ENCODE measurements around the gene GABRA1.

GABRA1 gene

GRCh38 chr5:161847941-161848391, at the start of gene GABRA1:
TSS of gene GABRA1 (plus strand) at chr5:161848120. CDS start at chr5:161850811, 2,691 bp downstream.
- DNase-seq = no peak

GRCh38 chr5:161799316-161799715, 48.6 kb upstream of the GABRA1 start:
- no peak for DNase-seq

- no peak for DNase-seq
These were observed 43.7 kb upstream of the GABRA1 start for GRCh38 chr5:161804263-161804662.

- DNase-seq = no peak
These were observed 1.2 kb upstream of the GABRA1 start for GRCh38 chr5:161846746-161847145.

GRCh38 chr5:161847447-161847846, 473 bp upstream of the GABRA1 start:
- DNase-seq = no peak

- no peak for DNase-seq
These were observed 2.6 kb downstream of the GABRA1 start for GRCh38 chr5:161850491-161850890.

- DNase-seq = no peak
These were observed 3.9 kb downstream of the GABRA1 start for GRCh38 chr5:161851691-161852299.

GRCh38 chr5:161857358-161857757, 9.4 kb downstream of the GABRA1 start:
- DNase-seq = no peak

GRCh38 chr5:161863259-161863658, 15.3 kb downstream of the GABRA1 start:
- no peak for DNase-seq

- no peak for DNase-seq
These were observed 15.9 kb downstream of the GABRA1 start for GRCh38 chr5:161863811-161864210.

- DNase-seq = no peak
These were observed 17.6 kb downstream of the GABRA1 start for GRCh38 chr5:161865510-161865909.

- DNase-seq = no peak
These were observed 42.1 kb downstream of the GABRA1 start for GRCh38 chr5:161889971-161890370.

- no peak for DNase-seq
These were observed 47.6 kb downstream of the GABRA1 start for GRCh38 chr5:161895514-161895913.

- DNase-seq = no peak
These were observed 49.1 kb downstream of the GABRA1 start for GRCh38 chr5:161897033-161897432.

GRCh38 chr5:161899590-161899989, 51.7 kb downstream of the GABRA1 start:
- no peak for DNase-seq

GRCh38 chr5:161900981-161901380, 53.1 kb downstream of the GABRA1 start:
- no peak for DNase-seq

GRCh38 chr5:161921781-161922180, 73.9 kb downstream of the GABRA1 start:
- DNase-seq = no peak

GRCh38 chr5:161924270-161924669, 76.3 kb downstream of the GABRA1 start:
- DNase-seq = no peak

GRCh38 chr5:161925960-161926359, 78.0 kb downstream of the GABRA1 start:
- DNase-seq = no peak

- no peak for DNase-seq
These were observed 86.6 kb downstream of the GABRA1 start for GRCh38 chr5:161934486-161934885.

GRCh38 chr5:161944974-161945373, 97.1 kb downstream of the GABRA1 start:
- DNase-seq = no peak

- no peak for DNase-seq
These were observed 99.0 kb downstream of the GABRA1 start for GRCh38 chr5:161946911-161947310.
